Tibial nerve (tissue), 3 donors: ENCODE results near the gene GNAT1.

Source experiments
- POLR2A ChIP-seq, 2 donors: fragments of 450-650 bp; IDR thresholded peaks; one replicate each; pipeline ENCODE4 v1.6.1; 2017; ENCODE audit warnings: antibody characterized with exemption in 2 of 2, mild to moderate bottlenecking in 2 of 2, moderate library complexity in 2 of 2
- TF ChIP-seq, protein P1 (sequence below), 5 experiments: fragments of 200-600 bp in 3 of 5; fragments of 450-650 bp in 2 of 5; sonication (generic) in 3 of 5; IDR thresholded peaks; one replicate each; pipeline ENCODE4 v1.5.1; 2016 to 2019; ENCODE audit warnings: antibody characterized with exemption in 5 of 5, mild to moderate bottlenecking in 3 of 5, moderate library complexity in 2 of 5

DNA sequence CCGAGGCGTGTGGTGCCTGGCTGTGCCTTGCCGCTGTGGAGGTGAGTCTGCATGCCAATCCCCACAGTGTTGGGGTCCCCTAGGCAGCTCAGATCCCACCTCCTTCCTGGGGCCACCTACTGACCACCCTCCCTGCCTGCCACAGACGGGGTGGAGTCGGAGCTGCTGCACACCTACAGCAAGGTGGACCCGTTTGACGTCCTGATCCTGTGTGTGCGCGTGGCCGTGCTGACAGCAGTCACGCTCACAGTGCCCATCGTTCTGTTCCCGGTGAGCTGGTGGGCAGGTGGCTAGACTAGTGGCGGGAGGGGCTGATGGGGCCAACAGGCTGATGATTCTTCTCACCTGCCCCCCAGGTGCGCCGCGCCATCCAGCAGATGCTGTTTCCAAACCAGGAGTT lies 27.0 kb downstream of the GNAT1 start:
- TF ChIP-seq POLR2A (IDR thresholded peaks at IDR 0.05): no peak
- TF ChIP-seq, protein P1, sequence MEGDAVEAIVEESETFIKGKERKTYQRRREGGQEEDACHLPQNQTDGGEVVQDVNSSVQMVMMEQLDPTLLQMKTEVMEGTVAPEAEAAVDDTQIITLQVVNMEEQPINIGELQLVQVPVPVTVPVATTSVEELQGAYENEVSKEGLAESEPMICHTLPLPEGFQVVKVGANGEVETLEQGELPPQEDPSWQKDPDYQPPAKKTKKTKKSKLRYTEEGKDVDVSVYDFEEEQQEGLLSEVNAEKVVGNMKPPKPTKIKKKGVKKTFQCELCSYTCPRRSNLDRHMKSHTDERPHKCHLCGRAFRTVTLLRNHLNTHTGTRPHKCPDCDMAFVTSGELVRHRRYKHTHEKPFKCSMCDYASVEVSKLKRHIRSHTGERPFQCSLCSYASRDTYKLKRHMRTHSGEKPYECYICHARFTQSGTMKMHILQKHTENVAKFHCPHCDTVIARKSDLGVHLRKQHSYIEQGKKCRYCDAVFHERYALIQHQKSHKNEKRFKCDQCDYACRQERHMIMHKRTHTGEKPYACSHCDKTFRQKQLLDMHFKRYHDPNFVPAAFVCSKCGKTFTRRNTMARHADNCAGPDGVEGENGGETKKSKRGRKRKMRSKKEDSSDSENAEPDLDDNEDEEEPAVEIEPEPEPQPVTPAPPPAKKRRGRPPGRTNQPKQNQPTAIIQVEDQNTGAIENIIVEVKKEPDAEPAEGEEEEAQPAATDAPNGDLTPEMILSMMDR (IDR thresholded peaks at IDR 0.05): no peak
